Measurements from ENCODE around the gene TGFB2. TPM values are rescaled to one million over a fixed set of nuclear protein-coding genes. Genes with fewer than 3 reads are reported as not detected.

TGFB2 gene
- total RNA-seq, 1 experiment from 2014 or later: 0.34 TPM

DNA sequence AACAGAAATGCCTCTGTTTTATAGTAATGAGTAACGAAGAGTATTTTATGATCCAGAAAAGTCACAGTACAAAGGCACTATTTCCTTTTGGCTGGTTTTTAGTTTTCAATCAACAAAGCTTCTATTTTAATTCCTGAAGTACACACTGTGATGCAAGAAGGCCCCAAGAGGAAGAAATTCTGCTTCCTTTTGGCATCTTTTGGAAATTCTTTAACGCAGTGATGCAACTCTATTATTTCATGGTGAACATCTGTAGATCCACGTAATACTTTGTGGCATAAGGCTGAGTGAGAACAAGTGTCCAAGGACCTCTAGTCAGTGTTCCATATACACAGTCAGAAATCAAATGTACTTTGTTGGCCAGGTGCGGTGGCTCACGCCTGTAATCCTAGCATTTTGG lies 137.5 kb downstream of the TGFB2 start:
- Histone ChIP-seq H3K27me3 (ENCODE audit: insufficient read depth, low read length) (no peaks in the 10 kb centered on the region), H3K9me2 (ENCODE audit: insufficient read depth) (no peaks in the 10 kb centered on the region), H3K9ac (ENCODE audit: low read length) (no peak overlapping the region), H3K79me2 (ENCODE audit: insufficient read depth, low read length) (no peaks in the 10 kb centered on the region), H4K20me1 (ENCODE audit: insufficient read depth) (no peaks in the 10 kb centered on the region), H3K4me1 (ENCODE audit: control insufficient read depth in 1 of 2, insufficient read depth in 2 of 2, low read length in 2 of 2) (peaks cover under 1 to 11% of the 10 kb centered on the region in 2 experiments; a peak in 3 of 4 replicates), H2AFZ (ENCODE audit: low read depth, low read length, poor library complexity, severe bottlenecking) (no peak overlapping the region), H3K27ac (ENCODE audit: low read depth, low read length) (no peak overlapping the region), H3K4me3 (replicated peaks in 1 of 2; ENCODE audit: low read depth in 1 of 2, low read length in 2 of 2) (no peak overlapping the region), H3K9me3 (ENCODE audit: control insufficient read depth in 1 of 2, insufficient read depth in 1 of 2, low read depth in 1 of 2, low read length in 2 of 2) (no peaks in the 10 kb centered on the region), H3K4me2 (ENCODE audit: low read length) (no peak overlapping the region), H3K36me3 (ENCODE audit: control insufficient read depth in 1 of 2, insufficient read depth in 2 of 2, low read length in 2 of 2) (no peaks in the 10 kb centered on the region)
- no TSS peak for BruUV-seq (replicated peaks)
- DNase-seq (ENCODE audit: low read depth, low spot score) (no peak), ATAC-seq (no peak)
- no peak for TF ChIP-seq ELF1 (IDR thresholded peaks at IDR 0.05; ENCODE audit: borderline replicate concordance, low read depth)
- TF ChIP-seq SIN3A (IDR thresholded peaks at IDR 0.05; ENCODE audit: low read depth): no peak
- no peak for TF ChIP-seq CEBPB (IDR thresholded peaks at IDR 0.05; ENCODE audit: low read depth)
- no peak for TF ChIP-seq EGR1 (IDR thresholded peaks at IDR 0.05; ENCODE audit: low read depth)
- TF ChIP-seq SP1 (IDR thresholded peaks at IDR 0.05; ENCODE audit: low read depth): no peak
- TF ChIP-seq CBX3 (IDR thresholded peaks at IDR 0.05; ENCODE audit: low read depth): no peak
- TF ChIP-seq POLR2A (IDR thresholded peaks at IDR 0.05; ENCODE audit: borderline replicate concordance, extremely low read depth, insufficient read depth, insufficient read length): no peak
- TF ChIP-seq EZH2phosphoT487 (IDR thresholded peaks at IDR 0.05; ENCODE audit: borderline replicate concordance): no peak
- TF ChIP-seq TCF7L2 (IDR thresholded peaks at IDR 0.05; ENCODE audit: borderline replicate concordance, extremely low read depth, insufficient read depth, insufficient read length): no peak
- TF ChIP-seq POLR2AphosphoS5 (IDR thresholded peaks at IDR 0.05; ENCODE audit: low read depth, low read length): no peak
- TF ChIP-seq ZNF274 (IDR thresholded peaks at IDR 0.05; ENCODE audit: low read depth, low read length): no peak
- TF ChIP-seq ZFX (IDR thresholded peaks at IDR 0.05): no peak
- TF ChIP-seq YY1 (IDR thresholded peaks at IDR 0.05; ENCODE audit: extremely low read depth, insufficient replicate concordance, low read depth, low read length): no peak
- intact Hi-C loops (cut with micrococcal nuclease): no loop called here
- RAD21 ChIA-PET (ENCODE audit: low non-redundant PET in 1 of 2, low total read pairs in 2 of 2, uncharacterized antibody in 2 of 2, unreplicated experiment in 2 of 2): no interaction called here
- POLR2A ChIA-PET: no interaction called here
- CTCF ChIA-PET: no interaction called here
